22Rv1 (cell line): Measurements from ENCODE around the gene KRTAP10-1.

ENCODE experiments used
- CTCF ChIP-seq: fragments of 450-650 bp; IDR thresholded peaks from 2 replicates; pipeline ENCODE4 v1.5.1; 2017; ENCODE audit warnings: mild to moderate bottlenecking
- ZFX ChIP-seq: fragments of 450-650 bp; IDR thresholded peaks from 2 replicates; pipeline ENCODE4 v1.6.1; 2017; ENCODE audit warnings: antibody characterized with exemption, borderline replicate concordance

GRCh38 chr21:44510508-44511218, 29.3 kb downstream of the KRTAP10-1 start:
- peak; percentile 94 for TF ChIP-seq CTCF
- TF ChIP-seq ZFX: no peak
